Neural cell (in vitro differentiated cells): Measurements from ENCODE around the gene NPTXR.

Experiments used
- CTCF ChIP-seq: fragments of 450-650 bp; IDR thresholded peaks from 2 replicates; pipeline ENCODE4 v1.5.1; 2014; ENCODE audit warnings: antibody characterized with exemption, mild to moderate bottlenecking, moderate library complexity; ENCODE audit not compliant: poor library complexity, severe bottlenecking
- EZH2 ChIP-seq: fragments of 200-600, 300-800 bp; shearing (Covaris generic), sonication (generic); IDR thresholded peaks from 2 replicates; pipeline ENCODE4 v1.6.1; 2014; ENCODE audit warnings: antibody characterized with exemption, low read length, borderline replicate concordance, mild to moderate bottlenecking; ENCODE audit not compliant: insufficient read depth, poor library complexity, severe bottlenecking
- MXI1 ChIP-seq: fragments of 450-650 bp; conservative IDR thresholded peaks from 2 replicates; pipeline ENCODE4 v1.6.1; 2014; ENCODE audit warnings: antibody characterized with exemption, mild to moderate bottlenecking; ENCODE audit not compliant: poor library complexity, severe bottlenecking
- POLR2AphosphoS5 ChIP-seq: IDR thresholded peaks from 2 replicates; pipeline ENCODE4 v1.6.1; 2012
- TAF1 ChIP-seq: IDR thresholded peaks from 2 replicates; pipeline ENCODE4 v1.6.1; 2012; ENCODE audit warnings: low read depth

- no peak for TF ChIP-seq CTCF
- TF ChIP-seq MXI1 = no peak
- no peak for TF ChIP-seq EZH2
- no peak for TF ChIP-seq TAF1
- TF ChIP-seq POLR2AphosphoS5 = no peak
Measured at GRCh38 chr22:38841635-38842034, 2.2 kb downstream of the NPTXR start.
